H9 (cell line): ENCODE data around the gene MRPS18A. TPM values are rescaled to one million over a fixed set of nuclear protein-coding genes. Genes with fewer than 3 reads are reported as not detected.

Experiments used
- DNase-seq: peaks from one replicate; pipeline ENCODE4 v3.0.0-alpha.2; 2017
- H2AFZ ChIP-seq: one replicate; pipeline ENCODE4 v1.6.1; 2013; ENCODE audit warnings: mild to moderate bottlenecking, low read length, control low read depth, moderate library complexity
- H2AK5ac ChIP-seq: 2 replicates; pipeline ENCODE4 v1.6.1; 2013; ENCODE audit warnings: low read length, control low read depth, mixed read lengths; ENCODE audit not compliant: insufficient read length
- H2BK120ac ChIP-seq: one replicate; pipeline ENCODE4 v1.6.1; 2013; ENCODE audit warnings: low read depth, mild to moderate bottlenecking, low read length, control low read depth, inconsistent platforms; ENCODE audit not compliant: poor library complexity, severe bottlenecking
- H2BK12ac ChIP-seq: 2 replicates; pipeline ENCODE4 v1.6.1; 2013; ENCODE audit warnings: low read length, control low read depth, mixed read lengths, low read depth; ENCODE audit not compliant: insufficient read length
- H2BK15ac ChIP-seq: 2 replicates; pipeline ENCODE4 v1.6.1; 2013; ENCODE audit warnings: low read depth, low read length, control low read depth
- H2BK20ac ChIP-seq: one replicate; pipeline ENCODE4 v1.6.1; 2013; ENCODE audit warnings: low read depth, mild to moderate bottlenecking, low read length, control low read depth, inconsistent platforms; ENCODE audit not compliant: poor library complexity, severe bottlenecking
- H2BK5ac ChIP-seq: 2 replicates; pipeline ENCODE4 v1.6.1; 2013; ENCODE audit warnings: low read length, control low read depth, mixed read lengths; ENCODE audit not compliant: insufficient read length
- H3K14ac ChIP-seq: 2 replicates; pipeline ENCODE4 v1.6.1; 2013; ENCODE audit warnings: low read length, control low read depth; ENCODE audit not compliant: insufficient read depth
- H3K18ac ChIP-seq: 2 replicates; pipeline ENCODE4 v1.6.1; 2013; ENCODE audit warnings: low read depth, mild to moderate bottlenecking, mixed read lengths, low read length, control low read depth; ENCODE audit not compliant: insufficient read length
- H3K23ac ChIP-seq: 2 replicates; pipeline ENCODE4 v1.6.1; 2013; ENCODE audit warnings: low read length, control low read depth, mixed read lengths, low read depth; ENCODE audit not compliant: insufficient read length
- H3K23me2 ChIP-seq: 2 replicates; pipeline ENCODE4 v1.6.1; 2013; ENCODE audit warnings: low read depth, mild to moderate bottlenecking, mixed read lengths, low read length, control low read depth; ENCODE audit not compliant: insufficient read length, poor library complexity, severe bottlenecking
- H3K27ac ChIP-seq: 2 replicates; pipeline ENCODE4 v1.5.1; 2013; ENCODE audit warnings: low read length, control low read depth, mixed read lengths, low read depth; ENCODE audit not compliant: insufficient read length
- H3K27me3 ChIP-seq: 2 replicates; pipeline ENCODE4 v1.6.1; 2013; ENCODE audit warnings: low read length, control low read depth, inconsistent platforms; ENCODE audit not compliant: insufficient read depth
- H3K4ac ChIP-seq: 2 replicates; pipeline ENCODE4 v1.6.1; 2013; ENCODE audit warnings: low read depth, mild to moderate bottlenecking, control low read depth, inconsistent platforms, low read length, moderate library complexity
- H3K4me1 ChIP-seq: 2 replicates; pipeline ENCODE4 v1.6.1; 2013; ENCODE audit warnings: low read length, control low read depth, inconsistent platforms; ENCODE audit not compliant: insufficient read depth
- H3K4me2 ChIP-seq: 2 replicates; pipeline ENCODE4 v1.6.1; 2013; ENCODE audit warnings: low read length, control low read depth, mixed read lengths; ENCODE audit not compliant: insufficient read length, insufficient read depth
- H3K56ac ChIP-seq: 2 replicates; pipeline ENCODE4 v1.6.1; 2013; ENCODE audit warnings: low read depth, mild to moderate bottlenecking, mixed read lengths, low read length, control low read depth; ENCODE audit not compliant: insufficient read length
- H3K79me1 ChIP-seq: 2 replicates; pipeline ENCODE4 v1.6.1; 2013; ENCODE audit warnings: low read depth, mild to moderate bottlenecking, moderate library complexity, low read length, control low read depth, inconsistent platforms; ENCODE audit not compliant: insufficient read depth, poor library complexity, severe bottlenecking
- H3K79me2 ChIP-seq: 2 replicates; pipeline ENCODE4 v1.6.1; 2013; ENCODE audit warnings: low read length, control low read depth, inconsistent platforms; ENCODE audit not compliant: insufficient read depth
- H3K9ac ChIP-seq: 2 replicates; pipeline ENCODE4 v1.6.1; 2013; ENCODE audit warnings: low read length, control low read depth, mixed read lengths; ENCODE audit not compliant: insufficient read length; ENCODE audit errors: extremely low read depth
- H3K9me3 ChIP-seq: one replicate; pipeline ENCODE4 v1.6.1; 2013; ENCODE audit warnings: low read depth, low read length, inconsistent platforms; ENCODE audit not compliant: control insufficient read depth
- H3T11ph ChIP-seq: one replicate; pipeline ENCODE4 v1.6.1; 2013; ENCODE audit warnings: mild to moderate bottlenecking, low read length, control low read depth, inconsistent platforms
- H4K20me1 ChIP-seq: one replicate; pipeline ENCODE4 v1.6.1; 2013; ENCODE audit not compliant: control insufficient read depth, insufficient read length, insufficient read depth
- H4K5ac ChIP-seq: 2 replicates; pipeline ENCODE4 v1.6.1; 2013; ENCODE audit warnings: low read depth, mild to moderate bottlenecking, mixed read lengths, low read length, control low read depth; ENCODE audit not compliant: insufficient read length
- H4K8ac ChIP-seq: replicated peaks from 2 replicates; pipeline ENCODE4 v1.6.1; 2013; ENCODE audit warnings: low read length, control low read depth, mixed read lengths, low read depth; ENCODE audit not compliant: insufficient read length
- H4K91ac ChIP-seq: 2 replicates; pipeline ENCODE4 v1.6.1; 2013; ENCODE audit warnings: low read depth, mild to moderate bottlenecking, moderate library complexity, mixed read lengths, low read length, control low read depth; ENCODE audit not compliant: insufficient read length
- H3K27ac Mint-ChIP-seq, 3 experiments: 2 replicates in 2 of 3; 3 replicates in 1 of 3; pipeline ENCODE4 v1.8.0; 2020 to 2021; ENCODE audit warnings: mixed read lengths in 3 of 3, mild to moderate bottlenecking in 1 of 3, moderate library complexity in 1 of 3
- H3K27me3 Mint-ChIP-seq: 2 replicates; pipeline ENCODE4 v1.8.0; 2021; ENCODE audit warnings: low read depth, mild to moderate bottlenecking, moderate library complexity, mixed read lengths
- H3K36me3 Mint-ChIP-seq, 3 experiments: 2 replicates in 2 of 3; 3 replicates in 1 of 3; pipeline ENCODE4 v1.8.0; 2020 to 2021; ENCODE audit warnings: low read depth in 3 of 3, mixed read lengths in 3 of 3; ENCODE audit not compliant: insufficient read depth in 1 of 3
- H3K4me1 Mint-ChIP-seq, 2 experiments: 2 replicates each; pipeline ENCODE4 v1.8.0; 2020; ENCODE audit warnings: mixed read lengths in 2 of 2
- H3K4me3 Mint-ChIP-seq, 2 experiments: 2 replicates in 1 of 2; 3 replicates in 1 of 2; pipeline ENCODE4 v1.8.0; 2020 to 2021; ENCODE audit warnings: mild to moderate bottlenecking in 2 of 2, mixed read lengths in 2 of 2, moderate library complexity in 1 of 2
- H3K9me3 Mint-ChIP-seq, 2 experiments: 2 replicates in 1 of 2; 3 replicates in 1 of 2; pipeline ENCODE4 v1.8.0; 2020; ENCODE audit warnings: mild to moderate bottlenecking in 2 of 2, mixed read lengths in 2 of 2, moderate library complexity in 1 of 2
- WGBS: extraction: QIAGEN DNeasy Blood & Tissue Kit; methylation state at CpG from one replicate; pipeline ENCODE4 v1.1.7; 2013; ENCODE audit warnings: missing lambda C conversion rate, low lambda C conversion rate, mixed read lengths; ENCODE audit not compliant: insufficient read length; ENCODE audit errors: extremely low coverage; 5-methylcytosine and 5-hydroxymethylcytosine counted together
- total RNA-seq: library from RNA; stranded (reverse); gene quantifications from 2 replicates; pipeline ENCODE4 v1.2.1, GENCODE V29; 2021
- TF ChIP-seq, protein P1 (sequence below): fragments of 200-600 bp; sonication (generic); conservative IDR thresholded peaks from 3 replicates; pipeline ENCODE4 v1.8.0; 2021; ENCODE audit warnings: antibody characterized with exemption, mild to moderate bottlenecking

Gene MRPS18A
- total RNA-seq, 1 experiment from 2014 or later: 65.1 TPM

DNA sequence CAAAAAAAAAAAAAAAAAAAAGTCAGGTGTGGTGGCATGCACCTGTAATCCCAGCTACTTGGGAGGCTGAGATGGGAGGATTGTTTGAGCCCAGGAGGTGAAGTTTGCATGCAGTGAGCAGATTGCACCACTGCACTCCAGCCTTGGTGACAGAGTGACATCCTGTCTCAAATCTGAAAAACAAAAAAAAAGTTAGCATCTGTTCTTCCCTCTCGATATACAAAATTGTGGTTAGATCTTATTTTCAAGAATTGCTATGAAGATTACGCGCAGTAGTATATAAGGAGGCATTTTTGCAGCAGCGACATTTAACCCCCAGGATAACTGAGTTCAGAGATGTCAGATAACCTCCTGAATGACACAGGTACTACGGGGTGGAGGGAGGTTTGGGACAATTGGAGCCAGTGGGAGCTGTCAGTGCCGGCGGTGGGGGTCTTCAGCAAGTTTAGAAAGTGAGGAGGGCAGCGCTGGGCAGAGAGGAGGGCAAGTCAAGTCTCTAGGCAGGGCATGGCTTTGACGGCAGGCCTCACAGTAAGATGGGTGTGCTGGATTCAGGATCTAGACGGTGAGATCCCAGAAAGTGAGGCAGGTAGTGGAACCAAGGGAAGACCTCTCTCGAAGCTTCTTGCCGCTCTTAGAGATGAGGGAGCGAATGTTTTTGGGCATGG, 26.2 kb upstream of the MRPS18A start:
- H3K23ac ChIP-seq: no peak overlapping the region
- H3T11ph ChIP-seq: no peak overlapping the region
- TF ChIP-seq, protein P1, sequence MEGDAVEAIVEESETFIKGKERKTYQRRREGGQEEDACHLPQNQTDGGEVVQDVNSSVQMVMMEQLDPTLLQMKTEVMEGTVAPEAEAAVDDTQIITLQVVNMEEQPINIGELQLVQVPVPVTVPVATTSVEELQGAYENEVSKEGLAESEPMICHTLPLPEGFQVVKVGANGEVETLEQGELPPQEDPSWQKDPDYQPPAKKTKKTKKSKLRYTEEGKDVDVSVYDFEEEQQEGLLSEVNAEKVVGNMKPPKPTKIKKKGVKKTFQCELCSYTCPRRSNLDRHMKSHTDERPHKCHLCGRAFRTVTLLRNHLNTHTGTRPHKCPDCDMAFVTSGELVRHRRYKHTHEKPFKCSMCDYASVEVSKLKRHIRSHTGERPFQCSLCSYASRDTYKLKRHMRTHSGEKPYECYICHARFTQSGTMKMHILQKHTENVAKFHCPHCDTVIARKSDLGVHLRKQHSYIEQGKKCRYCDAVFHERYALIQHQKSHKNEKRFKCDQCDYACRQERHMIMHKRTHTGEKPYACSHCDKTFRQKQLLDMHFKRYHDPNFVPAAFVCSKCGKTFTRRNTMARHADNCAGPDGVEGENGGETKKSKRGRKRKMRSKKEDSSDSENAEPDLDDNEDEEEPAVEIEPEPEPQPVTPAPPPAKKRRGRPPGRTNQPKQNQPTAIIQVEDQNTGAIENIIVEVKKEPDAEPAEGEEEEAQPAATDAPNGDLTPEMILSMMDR: no peak
- peaks cover 21 to 35% of the 10 kb centered on the region in 2 experiments for H3K4me1 Mint-ChIP-seq
- no peaks in the 10 kb centered on the region for H3K23me2 ChIP-seq
- H4K20me1 ChIP-seq: no peaks in the 10 kb centered on the region
- H4K91ac ChIP-seq: no peak overlapping the region
- 0 out of 7 replicates have a peak, but pooled peaks cover 0 to 4% (median 0%) of the 10 kb centered on the region in 3 experiments for H3K36me3 Mint-ChIP-seq
- WGBS: no CpG with 5 or more reads among the region's 13 CpGs
- no peaks in the 10 kb centered on the region for H3K79me2 ChIP-seq
- no peak overlapping the region for H3K18ac ChIP-seq
- peaks cover 7% of the 10 kb centered on the region for H3K27me3 Mint-ChIP-seq
- H4K8ac ChIP-seq: no peak overlapping the region
- no peaks in the 10 kb centered on the region for H3K27me3 ChIP-seq
- H3K56ac ChIP-seq: no peak overlapping the region
- no peak overlapping the region for H2BK5ac ChIP-seq
- no peak overlapping the region; a peak in 1 of 5 replicates for H3K4me3 Mint-ChIP-seq
- H2AK5ac ChIP-seq: no peak overlapping the region
- H3K4me1 ChIP-seq: peaks cover 2% of the 10 kb centered on the region; the same call in 1 of the 2 replicates
- H3K14ac ChIP-seq: no peak overlapping the region
- peak overlapping the region in 1 of 3 experiments; percentile 14; a peak in 2 of 7 replicates for H3K27ac Mint-ChIP-seq
- H2BK15ac ChIP-seq: no peak overlapping the region
- no peak overlapping the region for H3K4me2 ChIP-seq
- H3K4ac ChIP-seq: no peak overlapping the region
- H3K79me1 ChIP-seq: no peaks in the 10 kb centered on the region
- no peak overlapping the region for H2BK12ac ChIP-seq
- no peak overlapping the region for H4K5ac ChIP-seq
- H3K27ac ChIP-seq: no peak overlapping the region
- H3K9ac ChIP-seq: no peak overlapping the region
- no peaks in the 10 kb centered on the region; a peak in 1 of 5 replicates for H3K9me3 Mint-ChIP-seq
- H2BK120ac ChIP-seq: no peak overlapping the region
- DNase-seq: no peak
- no peaks in the 10 kb centered on the region for H3K9me3 ChIP-seq
- H2AFZ ChIP-seq: no peak overlapping the region
- H2BK20ac ChIP-seq: no peak overlapping the region
